Liver (tissue), 9 donors: Measurements from ENCODE around the gene RCN2. TPM values are rescaled to one million over a fixed set of nuclear protein-coding genes. Genes with fewer than 3 reads are reported as not detected.

Experiments
- DNase-seq: peaks from one replicate; pipeline ENCODE4 v3.0.0-alpha.2; 2017; ENCODE audit warnings: low spot score
- H3K27ac ChIP-seq, 2 donors: one replicate each; pipeline ENCODE4 v1.7.0; 2013; ENCODE audit warnings: inconsistent platforms in 2 of 2, low read length in 2 of 2, control low read depth in 1 of 2, low read depth in 1 of 2, mild to moderate bottlenecking in 1 of 2
- H3K27me3 ChIP-seq, 4 donors: one replicate each; pipeline versions ENCODE4 v1.6.1 to v1.7.0; 2013; ENCODE audit warnings: low read length in 3 of 4, inconsistent platforms in 1 of 4, mild to moderate bottlenecking in 1 of 4, moderate library complexity in 1 of 4; ENCODE audit not compliant: control insufficient read depth in 4 of 4, insufficient read depth in 4 of 4
- H3K36me3 ChIP-seq, 4 donors: one replicate each; pipeline versions ENCODE4 v1.6.1 to v1.7.0; 2013; ENCODE audit warnings: low read length in 3 of 4, mild to moderate bottlenecking in 3 of 4, low read depth in 1 of 4, moderate library complexity in 1 of 4; ENCODE audit not compliant: control insufficient read depth in 4 of 4, insufficient read depth in 3 of 4
- H3K4me1 ChIP-seq, 4 donors: one replicate each; pipeline versions ENCODE4 v1.6.1 to v1.7.0; 2013; ENCODE audit warnings: low read length in 3 of 4, mild to moderate bottlenecking in 3 of 4, moderate library complexity in 1 of 4; ENCODE audit not compliant: control insufficient read depth in 4 of 4, insufficient read depth in 4 of 4
- H3K4me3 ChIP-seq, 3 donors: one replicate each; pipeline versions ENCODE4 v1.6.1 to v1.7.0; 2013; ENCODE audit warnings: low read length in 3 of 3, control low read depth in 1 of 3, low read depth in 1 of 3, mild to moderate bottlenecking in 1 of 3
- H3K9ac ChIP-seq, 2 donors: one replicate each; pipeline ENCODE4 v1.7.0; 2013; ENCODE audit warnings: low read length in 2 of 2, mild to moderate bottlenecking in 2 of 2, moderate library complexity in 2 of 2, control low read depth in 1 of 2, low read depth in 1 of 2
- H3K9me3 ChIP-seq, 4 donors: one replicate each; pipeline versions ENCODE4 v1.6.1 to v1.7.0; 2013; ENCODE audit warnings: low read length in 3 of 4; ENCODE audit not compliant: control insufficient read depth in 4 of 4
- EGR1 ChIP-seq, 2 donors: IDR thresholded peaks; 2 replicates each; pipeline ENCODE4 v1.6.1; 2016 to 2018; ENCODE audit warnings: antibody characterized with exemption in 2 of 2, low read depth in 2 of 2
- FOXA1 ChIP-seq: IDR thresholded peaks from 2 replicates; pipeline ENCODE4 v1.6.1; 2016; ENCODE audit warnings: antibody characterized with exemption
- FOXA2 ChIP-seq: IDR thresholded peaks from 2 replicates; pipeline ENCODE4 v1.6.1; 2016; ENCODE audit warnings: antibody characterized with exemption
- GABPA ChIP-seq, 2 donors: IDR thresholded peaks in 1 of 2; conservative IDR thresholded peaks in 1 of 2; 2 replicates each; pipeline ENCODE4 v1.6.1; 2016; ENCODE audit warnings: antibody characterized with exemption in 2 of 2, mild to moderate bottlenecking in 1 of 2, moderate library complexity in 1 of 2
- HNF4A ChIP-seq, 2 donors: conservative IDR thresholded peaks; 2 replicates each; pipeline ENCODE4 v1.6.1; 2016; ENCODE audit warnings: antibody characterized with exemption in 2 of 2, mild to moderate bottlenecking in 2 of 2
- HNF4G ChIP-seq: IDR thresholded peaks from 2 replicates; pipeline ENCODE4 v1.6.1; 2016; ENCODE audit warnings: antibody characterized with exemption
- JUND ChIP-seq, 2 donors: IDR thresholded peaks; 2 replicates each; pipeline ENCODE4 v1.6.1; 2016; ENCODE audit warnings: antibody characterized with exemption in 2 of 2
- NR2F2 ChIP-seq: IDR thresholded peaks from 2 replicates; pipeline ENCODE4 v1.6.1; 2016; ENCODE audit warnings: antibody characterized with exemption
- RAD21 ChIP-seq, 2 donors: IDR thresholded peaks; 2 replicates each; pipeline ENCODE4 v1.6.1; 2016; ENCODE audit warnings: antibody characterized with exemption in 2 of 2, mild to moderate bottlenecking in 2 of 2
- REST ChIP-seq: IDR thresholded peaks from 2 replicates; pipeline ENCODE4 v1.6.1; 2016; ENCODE audit warnings: antibody characterized with exemption, mild to moderate bottlenecking
- RXRA ChIP-seq, 2 donors: IDR thresholded peaks; 2 replicates each; pipeline ENCODE4 v1.6.1; 2017 to 2018; ENCODE audit warnings: antibody characterized with exemption in 2 of 2, mild to moderate bottlenecking in 1 of 2
- SP1 ChIP-seq: IDR thresholded peaks from 2 replicates; pipeline ENCODE4 v1.6.1; 2018; ENCODE audit warnings: antibody characterized with exemption, mild to moderate bottlenecking
- TAF1 ChIP-seq: conservative IDR thresholded peaks from 2 replicates; pipeline ENCODE4 v1.6.1; 2016; ENCODE audit warnings: antibody characterized with exemption, mild to moderate bottlenecking
- YY1 ChIP-seq: IDR thresholded peaks from 2 replicates; pipeline ENCODE4 v1.6.1; 2016; ENCODE audit warnings: antibody characterized with exemption, mild to moderate bottlenecking
- whole genome bisulfite sequencing: extraction: QIAGEN DNeasy Blood & Tissue Kit; methylation state at CpG from one replicate; pipeline ENCODE4 v1.1.7; 2013; 5-methylcytosine and 5-hydroxymethylcytosine counted together
- polyA plus RNA-seq, 2 donors: library from polyadenylated mRNA; stranded (reverse) in 1 of 2; unstranded in 1 of 2; fragments of 200-250 nt in 1 of 2; fragments of >200 nt in 1 of 2; fragmentation: Nextera tagmentation in 1 of 2; extraction: Ambion mirVana in 1 of 2; gene quantifications; one replicate each; pipeline versions ENCODE4 v1.2.1 to v1.2.3, GENCODE V29; 2013 to 2015
- total RNA-seq, 2 donors: library from RNA; depleted of rRNA; stranded (reverse); fragments of >200 nt; gene quantifications; one replicate each; pipeline ENCODE4 v1.2.3, GENCODE V29; 2014
- TF ChIP-seq, protein P1 (sequence below): fragments of 150-350 bp; IDR thresholded peaks from 2 replicates; pipeline ENCODE4 v1.5.1; 2017; ENCODE audit warnings: improper control_type of control experiment, low read depth, low read length; ENCODE audit not compliant: missing input control
- TF ChIP-seq, protein P2 (sequence below): IDR thresholded peaks from 2 replicates; pipeline ENCODE4 v1.6.1; 2016; ENCODE audit warnings: antibody characterized with exemption
- TF ChIP-seq, protein P3 (sequence below): IDR thresholded peaks from 2 replicates; pipeline ENCODE4 v1.6.1; 2016; ENCODE audit warnings: antibody characterized with exemption
- TF ChIP-seq, protein P4 (sequence below): IDR thresholded peaks from 2 replicates; pipeline ENCODE4 v1.6.1; 2016; ENCODE audit warnings: antibody characterized with exemption
- donor health status: healthy.
- donor health status: healthy.
- donor health status: healthy.
- donor health status: healthy.
- donor health status: healthy.

RCN2 gene
- total and polyA plus RNA-seq, 4 donors = 8.7 to 28.2 (median 15.1) TPM

- WGBS = 92% methylated on average over 6 of the region's 6 CpGs
- H3K4me3 ChIP-seq = no peak overlapping the region
Measured at GRCh38 chr15:76994496-76994895, 62.9 kb downstream of the RCN2 start.

More at GRCh38 chr15:76994496-76994895, 62.9 kb downstream of the RCN2 start:
- TF ChIP-seq TAF1 = no peak
- no peak for TF ChIP-seq HNF4A (conservative IDR thresholded peaks at IDR 0.05)
- no peak for TF ChIP-seq RXRA (IDR thresholded peaks at IDR 0.05)
- no peak for TF ChIP-seq REST
- no peak for TF ChIP-seq SP1
- TF ChIP-seq, protein P1, sequence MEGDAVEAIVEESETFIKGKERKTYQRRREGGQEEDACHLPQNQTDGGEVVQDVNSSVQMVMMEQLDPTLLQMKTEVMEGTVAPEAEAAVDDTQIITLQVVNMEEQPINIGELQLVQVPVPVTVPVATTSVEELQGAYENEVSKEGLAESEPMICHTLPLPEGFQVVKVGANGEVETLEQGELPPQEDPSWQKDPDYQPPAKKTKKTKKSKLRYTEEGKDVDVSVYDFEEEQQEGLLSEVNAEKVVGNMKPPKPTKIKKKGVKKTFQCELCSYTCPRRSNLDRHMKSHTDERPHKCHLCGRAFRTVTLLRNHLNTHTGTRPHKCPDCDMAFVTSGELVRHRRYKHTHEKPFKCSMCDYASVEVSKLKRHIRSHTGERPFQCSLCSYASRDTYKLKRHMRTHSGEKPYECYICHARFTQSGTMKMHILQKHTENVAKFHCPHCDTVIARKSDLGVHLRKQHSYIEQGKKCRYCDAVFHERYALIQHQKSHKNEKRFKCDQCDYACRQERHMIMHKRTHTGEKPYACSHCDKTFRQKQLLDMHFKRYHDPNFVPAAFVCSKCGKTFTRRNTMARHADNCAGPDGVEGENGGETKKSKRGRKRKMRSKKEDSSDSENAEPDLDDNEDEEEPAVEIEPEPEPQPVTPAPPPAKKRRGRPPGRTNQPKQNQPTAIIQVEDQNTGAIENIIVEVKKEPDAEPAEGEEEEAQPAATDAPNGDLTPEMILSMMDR = no peak
- TF ChIP-seq, protein P2, sequence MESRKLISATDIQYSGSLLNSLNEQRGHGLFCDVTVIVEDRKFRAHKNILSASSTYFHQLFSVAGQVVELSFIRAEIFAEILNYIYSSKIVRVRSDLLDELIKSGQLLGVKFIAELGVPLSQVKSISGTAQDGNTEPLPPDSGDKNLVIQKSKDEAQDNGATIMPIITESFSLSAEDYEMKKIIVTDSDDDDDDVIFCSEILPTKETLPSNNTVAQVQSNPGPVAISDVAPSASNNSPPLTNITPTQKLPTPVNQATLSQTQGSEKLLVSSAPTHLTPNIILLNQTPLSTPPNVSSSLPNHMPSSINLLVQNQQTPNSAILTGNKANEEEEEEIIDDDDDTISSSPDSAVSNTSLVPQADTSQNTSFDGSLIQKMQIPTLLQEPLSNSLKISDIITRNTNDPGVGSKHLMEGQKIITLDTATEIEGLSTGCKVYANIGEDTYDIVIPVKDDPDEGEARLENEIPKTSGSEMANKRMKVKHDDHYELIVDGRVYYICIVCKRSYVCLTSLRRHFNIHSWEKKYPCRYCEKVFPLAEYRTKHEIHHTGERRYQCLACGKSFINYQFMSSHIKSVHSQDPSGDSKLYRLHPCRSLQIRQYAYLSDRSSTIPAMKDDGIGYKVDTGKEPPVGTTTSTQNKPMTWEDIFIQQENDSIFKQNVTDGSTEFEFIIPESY = no peak
- TF ChIP-seq HNF4G = no peak
- no peak for TF ChIP-seq FOXA1
- no peak for TF ChIP-seq RAD21 (IDR thresholded peaks at IDR 0.05)
- TF ChIP-seq YY1 = no peak
- TF ChIP-seq FOXA2 = no peak
- TF ChIP-seq NR2F2 = no peak
- TF ChIP-seq, protein P3, sequence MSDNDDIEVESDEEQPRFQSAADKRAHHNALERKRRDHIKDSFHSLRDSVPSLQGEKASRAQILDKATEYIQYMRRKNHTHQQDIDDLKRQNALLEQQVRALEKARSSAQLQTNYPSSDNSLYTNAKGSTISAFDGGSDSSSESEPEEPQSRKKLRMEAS = no peak
- no peak for TF ChIP-seq JUND (IDR thresholded peaks at IDR 0.05)
- TF ChIP-seq, protein P4, sequence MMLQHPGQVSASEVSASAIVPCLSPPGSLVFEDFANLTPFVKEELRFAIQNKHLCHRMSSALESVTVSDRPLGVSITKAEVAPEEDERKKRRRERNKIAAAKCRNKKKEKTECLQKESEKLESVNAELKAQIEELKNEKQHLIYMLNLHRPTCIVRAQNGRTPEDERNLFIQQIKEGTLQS = no peak
- TF ChIP-seq GABPA (IDR thresholded peaks at IDR 0.05 in 1 of 2, conservative IDR thresholded peaks at IDR 0.05 in 1 of 2) = no peak
- no peak for TF ChIP-seq EGR1 (IDR thresholded peaks at IDR 0.05; ENCODE audit: low read depth in 2 of 2)
- Histone ChIP-seq H3K4me1 (no peaks in the 10 kb centered on the region), H3K27me3 (no peaks in the 10 kb centered on the region), H3K9me3 (no peaks in the 10 kb centered on the region), H3K9ac (no peak overlapping the region), H3K27ac (peak overlapping the region; percentile 65 to 74), H3K36me3 (no peaks in the 10 kb centered on the region)
- DNase-seq = no peak
